ENCODE results near the gene SHISA8.
"Not testable (repeated sequence)": the region's sequence is repeated elsewhere in the genome, so short reads cannot be mapped to it uniquely, and the experiment has no call there.

SHISA8 gene

GRCh38 chr22:41898645-41899044, 16.2 kb downstream of the SHISA8 start:
- no peak for DNase-seq

GRCh38 chr22:41893591-41894375, 21.1 kb downstream of the SHISA8 start:
- DNase-seq = no peak

- DNase-seq = no peak
Observed at GRCh38 chr22:41892721-41893120, 22.2 kb downstream of the SHISA8 start.

GRCh38 chr22:41891407-41891806, 23.5 kb downstream of the SHISA8 start:
- no peak for DNase-seq

- no peak for DNase-seq
Observed at GRCh38 chr22:41888627-41889200, 26.2 kb downstream of the SHISA8 start.

- DNase-seq = no peak
Observed at GRCh38 chr22:41885516-41885915, 29.4 kb downstream of the SHISA8 start.

GRCh38 chr22:41885116-41885515, 29.8 kb downstream of the SHISA8 start:
- DNase-seq = no peak

- no peak for DNase-seq
Observed at GRCh38 chr22:41883400-41883799, 31.5 kb downstream of the SHISA8 start.

GRCh38 chr22:41880653-41881052, 34.2 kb downstream of the SHISA8 start:
- no peak for DNase-seq

- DNase-seq = no peak
Observed at GRCh38 chr22:41876675-41877074, 38.2 kb downstream of the SHISA8 start.

GRCh38 chr22:41876275-41876674, 38.6 kb downstream of the SHISA8 start:
- no peak for DNase-seq

GRCh38 chr22:41875531-41876270, 39.2 kb downstream of the SHISA8 start:
- no peak for DNase-seq

- DNase-seq = no peak
Observed at GRCh38 chr22:41874090-41874489, 40.8 kb downstream of the SHISA8 start.

GRCh38 chr22:41873391-41873790, 41.5 kb downstream of the SHISA8 start:
- no peak for DNase-seq

- DNase-seq = no peak
Observed at GRCh38 chr22:41870786-41871185, 44.1 kb downstream of the SHISA8 start.

GRCh38 chr22:41870081-41870480, 44.8 kb downstream of the SHISA8 start:
- not testable (repeated sequence) for DNase-seq

- no peak for DNase-seq
Observed at GRCh38 chr22:41868556-41868955, 46.3 kb downstream of the SHISA8 start.

- DNase-seq = no peak
Observed at GRCh38 chr22:41863472-41863871, 51.4 kb downstream of the SHISA8 start.

- DNase-seq = no peak
Observed at GRCh38 chr22:41862530-41863266, 52.2 kb downstream of the SHISA8 start.

GRCh38 chr22:41862160-41862529, 52.7 kb downstream of the SHISA8 start:
- peak; percentile 44 for DNase-seq

Data from MV-4-11 (cell line).